H9 (cell line): ENCODE results near the gene ATG101. TPM values are rescaled to one million over a fixed set of nuclear protein-coding genes. Genes with fewer than 3 reads are reported as not detected.

Source experiments
- DNase-seq: peaks from one replicate; pipeline ENCODE4 v3.0.0-alpha.2; 2017
- H2AFZ ChIP-seq: one replicate; pipeline ENCODE4 v1.6.1; 2013; ENCODE audit warnings: mild to moderate bottlenecking, low read length, control low read depth, moderate library complexity
- H2AK5ac ChIP-seq: 2 replicates; pipeline ENCODE4 v1.6.1; 2013; ENCODE audit warnings: low read length, control low read depth, mixed read lengths; ENCODE audit not compliant: insufficient read length
- H2BK120ac ChIP-seq: one replicate; pipeline ENCODE4 v1.6.1; 2013; ENCODE audit warnings: low read depth, mild to moderate bottlenecking, low read length, control low read depth, inconsistent platforms; ENCODE audit not compliant: poor library complexity, severe bottlenecking
- H2BK12ac ChIP-seq: 2 replicates; pipeline ENCODE4 v1.6.1; 2013; ENCODE audit warnings: low read length, control low read depth, mixed read lengths, low read depth; ENCODE audit not compliant: insufficient read length
- H2BK15ac ChIP-seq: 2 replicates; pipeline ENCODE4 v1.6.1; 2013; ENCODE audit warnings: low read depth, low read length, control low read depth
- H2BK20ac ChIP-seq: one replicate; pipeline ENCODE4 v1.6.1; 2013; ENCODE audit warnings: low read depth, mild to moderate bottlenecking, low read length, control low read depth, inconsistent platforms; ENCODE audit not compliant: poor library complexity, severe bottlenecking
- H2BK5ac ChIP-seq: 2 replicates; pipeline ENCODE4 v1.6.1; 2013; ENCODE audit warnings: low read length, control low read depth, mixed read lengths; ENCODE audit not compliant: insufficient read length
- H3K14ac ChIP-seq: 2 replicates; pipeline ENCODE4 v1.6.1; 2013; ENCODE audit warnings: low read length, control low read depth; ENCODE audit not compliant: insufficient read depth
- H3K18ac ChIP-seq: 2 replicates; pipeline ENCODE4 v1.6.1; 2013; ENCODE audit warnings: low read depth, mild to moderate bottlenecking, mixed read lengths, low read length, control low read depth; ENCODE audit not compliant: insufficient read length
- H3K23ac ChIP-seq: 2 replicates; pipeline ENCODE4 v1.6.1; 2013; ENCODE audit warnings: low read length, control low read depth, mixed read lengths, low read depth; ENCODE audit not compliant: insufficient read length
- H3K23me2 ChIP-seq: 2 replicates; pipeline ENCODE4 v1.6.1; 2013; ENCODE audit warnings: low read depth, mild to moderate bottlenecking, mixed read lengths, low read length, control low read depth; ENCODE audit not compliant: insufficient read length, poor library complexity, severe bottlenecking
- H3K27ac ChIP-seq: 2 replicates; pipeline ENCODE4 v1.5.1; 2013; ENCODE audit warnings: low read length, control low read depth, mixed read lengths, low read depth; ENCODE audit not compliant: insufficient read length
- H3K27me3 ChIP-seq: 2 replicates; pipeline ENCODE4 v1.6.1; 2013; ENCODE audit warnings: low read length, control low read depth, inconsistent platforms; ENCODE audit not compliant: insufficient read depth
- H3K4ac ChIP-seq: 2 replicates; pipeline ENCODE4 v1.6.1; 2013; ENCODE audit warnings: low read depth, mild to moderate bottlenecking, control low read depth, inconsistent platforms, low read length, moderate library complexity
- H3K4me1 ChIP-seq: 2 replicates; pipeline ENCODE4 v1.6.1; 2013; ENCODE audit warnings: low read length, control low read depth, inconsistent platforms; ENCODE audit not compliant: insufficient read depth
- H3K4me2 ChIP-seq: 2 replicates; pipeline ENCODE4 v1.6.1; 2013; ENCODE audit warnings: low read length, control low read depth, mixed read lengths; ENCODE audit not compliant: insufficient read length, insufficient read depth
- H3K56ac ChIP-seq: 2 replicates; pipeline ENCODE4 v1.6.1; 2013; ENCODE audit warnings: low read depth, mild to moderate bottlenecking, mixed read lengths, low read length, control low read depth; ENCODE audit not compliant: insufficient read length
- H3K79me1 ChIP-seq: 2 replicates; pipeline ENCODE4 v1.6.1; 2013; ENCODE audit warnings: low read depth, mild to moderate bottlenecking, moderate library complexity, low read length, control low read depth, inconsistent platforms; ENCODE audit not compliant: insufficient read depth, poor library complexity, severe bottlenecking
- H3K79me2 ChIP-seq: 2 replicates; pipeline ENCODE4 v1.6.1; 2013; ENCODE audit warnings: low read length, control low read depth, inconsistent platforms; ENCODE audit not compliant: insufficient read depth
- H3K9ac ChIP-seq: 2 replicates; pipeline ENCODE4 v1.6.1; 2013; ENCODE audit warnings: low read length, control low read depth, mixed read lengths; ENCODE audit not compliant: insufficient read length; ENCODE audit errors: extremely low read depth
- H3K9me3 ChIP-seq: one replicate; pipeline ENCODE4 v1.6.1; 2013; ENCODE audit warnings: low read depth, low read length, inconsistent platforms; ENCODE audit not compliant: control insufficient read depth
- H3T11ph ChIP-seq: one replicate; pipeline ENCODE4 v1.6.1; 2013; ENCODE audit warnings: mild to moderate bottlenecking, low read length, control low read depth, inconsistent platforms
- H4K20me1 ChIP-seq: one replicate; pipeline ENCODE4 v1.6.1; 2013; ENCODE audit not compliant: control insufficient read depth, insufficient read length, insufficient read depth
- H4K5ac ChIP-seq: 2 replicates; pipeline ENCODE4 v1.6.1; 2013; ENCODE audit warnings: low read depth, mild to moderate bottlenecking, mixed read lengths, low read length, control low read depth; ENCODE audit not compliant: insufficient read length
- H4K8ac ChIP-seq: replicated peaks from 2 replicates; pipeline ENCODE4 v1.6.1; 2013; ENCODE audit warnings: low read length, control low read depth, mixed read lengths, low read depth; ENCODE audit not compliant: insufficient read length
- H4K91ac ChIP-seq: 2 replicates; pipeline ENCODE4 v1.6.1; 2013; ENCODE audit warnings: low read depth, mild to moderate bottlenecking, moderate library complexity, mixed read lengths, low read length, control low read depth; ENCODE audit not compliant: insufficient read length
- H3K27ac Mint-ChIP-seq, 3 experiments: 2 replicates in 2 of 3; 3 replicates in 1 of 3; pipeline ENCODE4 v1.8.0; 2020 to 2021; ENCODE audit warnings: mixed read lengths in 3 of 3, mild to moderate bottlenecking in 1 of 3, moderate library complexity in 1 of 3
- H3K27me3 Mint-ChIP-seq: 2 replicates; pipeline ENCODE4 v1.8.0; 2021; ENCODE audit warnings: low read depth, mild to moderate bottlenecking, moderate library complexity, mixed read lengths
- H3K36me3 Mint-ChIP-seq, 3 experiments: 2 replicates in 2 of 3; 3 replicates in 1 of 3; pipeline ENCODE4 v1.8.0; 2020 to 2021; ENCODE audit warnings: low read depth in 3 of 3, mixed read lengths in 3 of 3; ENCODE audit not compliant: insufficient read depth in 1 of 3
- H3K4me1 Mint-ChIP-seq, 2 experiments: 2 replicates each; pipeline ENCODE4 v1.8.0; 2020; ENCODE audit warnings: mixed read lengths in 2 of 2
- H3K4me3 Mint-ChIP-seq, 2 experiments: 2 replicates in 1 of 2; 3 replicates in 1 of 2; pipeline ENCODE4 v1.8.0; 2020 to 2021; ENCODE audit warnings: mild to moderate bottlenecking in 2 of 2, mixed read lengths in 2 of 2, moderate library complexity in 1 of 2
- H3K9me3 Mint-ChIP-seq, 2 experiments: 2 replicates in 1 of 2; 3 replicates in 1 of 2; pipeline ENCODE4 v1.8.0; 2020; ENCODE audit warnings: mild to moderate bottlenecking in 2 of 2, mixed read lengths in 2 of 2, moderate library complexity in 1 of 2
- WGBS: extraction: QIAGEN DNeasy Blood & Tissue Kit; methylation state at CpG from one replicate; pipeline ENCODE4 v1.1.7; 2013; ENCODE audit warnings: missing lambda C conversion rate, low lambda C conversion rate, mixed read lengths; ENCODE audit not compliant: insufficient read length; ENCODE audit errors: extremely low coverage; 5-methylcytosine and 5-hydroxymethylcytosine counted together
- total RNA-seq: library from RNA; stranded (reverse); gene quantifications from 2 replicates; pipeline ENCODE4 v1.2.1, GENCODE V29; 2021
- TF ChIP-seq, protein P1 (sequence below): fragments of 200-600 bp; sonication (generic); conservative IDR thresholded peaks from 3 replicates; pipeline ENCODE4 v1.8.0; 2021; ENCODE audit warnings: antibody characterized with exemption, mild to moderate bottlenecking

The ATG101 gene
- total RNA-seq, 1 experiment from 2014 or later = 58.3 TPM

DNA sequence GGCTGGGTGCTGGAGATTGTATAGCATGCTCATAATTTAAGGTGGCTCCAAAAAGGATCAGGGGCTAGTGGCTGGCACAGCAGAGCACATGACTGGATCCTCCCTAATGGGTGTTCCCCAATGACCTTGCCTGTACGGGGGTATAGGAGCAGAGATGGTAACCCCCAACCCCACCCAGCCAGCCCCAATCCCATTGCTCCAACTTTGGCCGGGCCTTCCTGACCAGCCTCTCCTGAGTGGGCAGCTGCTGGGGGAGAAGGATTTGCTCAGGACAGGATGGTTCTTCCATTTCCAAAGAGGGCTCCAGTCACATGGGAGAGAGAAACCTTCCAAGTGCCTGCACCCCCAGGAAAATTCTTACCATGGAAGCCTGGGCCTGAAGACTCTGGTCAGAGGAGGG is 33.9 kb upstream of the ATG101 start:
- H2BK15ac ChIP-seq = no peak overlapping the region
- no peaks in the 10 kb centered on the region for H3K9me3 ChIP-seq
- H3K27ac ChIP-seq = no peak overlapping the region
- H3K23ac ChIP-seq = no peak overlapping the region
- no peak overlapping the region for H3K14ac ChIP-seq
- H2BK20ac ChIP-seq = no peak overlapping the region
- peaks cover 2% of the 10 kb centered on the region; the same call in 1 of the 2 replicates for H3K4me1 ChIP-seq
- no peak overlapping the region for H4K5ac ChIP-seq
- H3K4ac ChIP-seq = no peak overlapping the region
- no peak overlapping the region for H3T11ph ChIP-seq
- TF ChIP-seq, protein P1, sequence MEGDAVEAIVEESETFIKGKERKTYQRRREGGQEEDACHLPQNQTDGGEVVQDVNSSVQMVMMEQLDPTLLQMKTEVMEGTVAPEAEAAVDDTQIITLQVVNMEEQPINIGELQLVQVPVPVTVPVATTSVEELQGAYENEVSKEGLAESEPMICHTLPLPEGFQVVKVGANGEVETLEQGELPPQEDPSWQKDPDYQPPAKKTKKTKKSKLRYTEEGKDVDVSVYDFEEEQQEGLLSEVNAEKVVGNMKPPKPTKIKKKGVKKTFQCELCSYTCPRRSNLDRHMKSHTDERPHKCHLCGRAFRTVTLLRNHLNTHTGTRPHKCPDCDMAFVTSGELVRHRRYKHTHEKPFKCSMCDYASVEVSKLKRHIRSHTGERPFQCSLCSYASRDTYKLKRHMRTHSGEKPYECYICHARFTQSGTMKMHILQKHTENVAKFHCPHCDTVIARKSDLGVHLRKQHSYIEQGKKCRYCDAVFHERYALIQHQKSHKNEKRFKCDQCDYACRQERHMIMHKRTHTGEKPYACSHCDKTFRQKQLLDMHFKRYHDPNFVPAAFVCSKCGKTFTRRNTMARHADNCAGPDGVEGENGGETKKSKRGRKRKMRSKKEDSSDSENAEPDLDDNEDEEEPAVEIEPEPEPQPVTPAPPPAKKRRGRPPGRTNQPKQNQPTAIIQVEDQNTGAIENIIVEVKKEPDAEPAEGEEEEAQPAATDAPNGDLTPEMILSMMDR = no peak
- no peak overlapping the region for H4K91ac ChIP-seq
- no peak for DNase-seq
- Mint-ChIP-seq H3K27me3 (peaks cover 40% of the 10 kb centered on the region), H3K36me3 (peaks cover 0 to 2% (median 0%) of the 10 kb centered on the region in 3 experiments; a peak in 1 of 7 replicates), H3K27ac (no peak overlapping the region), H3K9me3 (no peaks in the 10 kb centered on the region), H3K4me3 (peak overlapping the region; percentile 40 to 74; a peak in 4 of 5 replicates), H3K4me1 (peaks cover 25 to 33% of the 10 kb centered on the region in 2 experiments)
- peaks cover 10% of the 10 kb centered on the region for H3K23me2 ChIP-seq
- no peak overlapping the region for H2BK12ac ChIP-seq
- H3K56ac ChIP-seq = no peak overlapping the region
- no peak overlapping the region for H2AFZ ChIP-seq
- no peak overlapping the region for H2BK120ac ChIP-seq
- WGBS = no CpG with 5 or more reads among the region's 2 CpGs
- H3K4me2 ChIP-seq = no peak overlapping the region
- H3K27me3 ChIP-seq = peaks cover 2% of the 10 kb centered on the region; the same call in 1 of the 2 replicates
- H3K9ac ChIP-seq = no peak overlapping the region
- H3K79me2 ChIP-seq = peaks cover 2% of the 10 kb centered on the region; the same call in 1 of the 2 replicates
- H4K20me1 ChIP-seq = peaks cover 2% of the 10 kb centered on the region
- no peak overlapping the region for H2AK5ac ChIP-seq
- no peak overlapping the region for H4K8ac ChIP-seq
- no peak overlapping the region for H3K18ac ChIP-seq
- H2BK5ac ChIP-seq = no peak overlapping the region
- H3K79me1 ChIP-seq = no peaks in the 10 kb centered on the region
